ENCODE data around the gene FRS2. TPM values are rescaled to one million over a fixed set of nuclear protein-coding genes. Genes with fewer than 3 reads are reported as not detected.

Gene FRS2, protein sequence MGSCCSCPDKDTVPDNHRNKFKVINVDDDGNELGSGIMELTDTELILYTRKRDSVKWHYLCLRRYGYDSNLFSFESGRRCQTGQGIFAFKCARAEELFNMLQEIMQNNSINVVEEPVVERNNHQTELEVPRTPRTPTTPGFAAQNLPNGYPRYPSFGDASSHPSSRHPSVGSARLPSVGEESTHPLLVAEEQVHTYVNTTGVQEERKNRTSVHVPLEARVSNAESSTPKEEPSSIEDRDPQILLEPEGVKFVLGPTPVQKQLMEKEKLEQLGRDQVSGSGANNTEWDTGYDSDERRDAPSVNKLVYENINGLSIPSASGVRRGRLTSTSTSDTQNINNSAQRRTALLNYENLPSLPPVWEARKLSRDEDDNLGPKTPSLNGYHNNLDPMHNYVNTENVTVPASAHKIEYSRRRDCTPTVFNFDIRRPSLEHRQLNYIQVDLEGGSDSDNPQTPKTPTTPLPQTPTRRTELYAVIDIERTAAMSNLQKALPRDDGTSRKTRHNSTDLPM
- total RNA-seq (31.8 TPM), polyA plus RNA-seq (10 to 100 TPM in 2 of 4 donors, 1 to 10 TPM in 2; 6.9 to 13.1 (median 9.7) TPM)

DNA sequence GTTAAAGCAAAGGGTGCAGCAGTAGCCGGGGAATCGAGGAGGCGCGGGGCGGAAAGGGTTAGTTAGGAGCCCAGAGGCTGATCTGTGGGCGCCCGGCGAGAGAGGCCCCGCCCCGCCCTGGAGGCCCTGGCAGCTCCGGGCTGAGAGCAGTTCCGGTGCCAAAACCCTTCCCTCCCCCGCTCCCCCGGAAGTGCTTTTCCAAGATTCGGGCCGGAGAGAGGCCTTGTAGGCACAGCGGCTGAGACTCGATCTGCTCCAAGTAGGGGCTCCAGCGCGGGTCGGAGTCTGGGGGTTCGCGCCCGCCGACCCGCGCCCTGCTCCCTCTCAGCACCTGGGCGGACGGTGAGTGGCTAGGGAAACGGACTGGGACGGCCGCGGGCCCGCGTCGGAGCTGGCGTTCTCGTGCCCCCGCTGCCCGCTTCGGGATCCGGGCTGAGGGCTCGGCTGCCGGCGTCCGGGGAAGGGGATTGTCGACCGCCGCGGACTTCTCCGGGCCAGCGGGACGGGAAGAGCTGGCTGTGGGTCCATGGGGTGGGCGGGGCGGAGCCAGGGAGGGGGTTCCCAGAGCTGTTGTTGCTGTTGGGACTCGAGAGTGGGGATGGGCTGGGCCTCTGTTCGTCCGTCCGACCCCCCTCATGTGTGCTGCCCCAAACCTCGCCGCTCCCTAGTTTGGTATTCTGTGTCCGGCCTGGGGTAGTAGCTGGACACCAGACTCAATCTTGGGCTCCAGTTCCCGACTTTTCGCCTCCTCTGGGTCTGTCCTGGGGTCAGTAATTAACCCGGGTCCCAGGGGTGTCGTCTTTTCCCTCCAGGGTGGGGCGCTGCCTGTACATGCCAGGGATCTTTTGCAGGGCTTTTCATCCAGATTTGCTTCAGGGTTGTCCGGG lies at the start of gene FRS2:
FRS2 (plus strand) TSS at position 200 of the 887 bp plus-strand sequence. CDS start 98,643 bp downstream, outside the sequence.
- Mint-ChIP-seq H3K27ac (peak within 1 kb of the TSS; percentile 90 to 98 (median 95)), H3K27me3 (no peaks in the 10 kb centered on the region), H3K4me1 (peaks cover 35 to 51% (median 46%) of the 10 kb centered on the region in 4 donors), H3K36me3 (peaks cover 5% of the 10 kb centered on the region), H3K4me3 (peak within 1 kb of the TSS; percentile 91 to 98 (median 97)), H3K9me3 (no peaks in the 10 kb centered on the region)
- H3K9me3 ChIP-seq (ENCODE audit: control insufficient read depth in 2 of 2, low read length in 2 of 2) = no peaks in the 10 kb centered on the region
- no peaks in the 10 kb centered on the region for H3K27me3 ChIP-seq (ENCODE audit: control insufficient read depth, insufficient read depth, low read length)
- no peaks in the 10 kb centered on the region for H3K36me3 ChIP-seq (ENCODE audit: control insufficient read depth, insufficient read depth, low read length)
- DNase-seq = peak; percentile 71 to 92 (median 79)
- peaks cover 18% of the 10 kb centered on the region for H3K4me1 ChIP-seq (ENCODE audit: control insufficient read depth, insufficient read depth, low read length, poor library complexity, severe bottlenecking)
- H3K4me3 ChIP-seq (ENCODE audit: low read depth, low read length) = peak within 1 kb of the TSS; percentile 86
- H3K27ac ChIP-seq (ENCODE audit: insufficient read depth, low read length, poor library complexity, severe bottlenecking) = peak within 1 kb of the TSS; percentile 79
- ATAC-seq (ENCODE audit: low read depth in 2 of 2) = peak; percentile 99 to 100

DNA sequence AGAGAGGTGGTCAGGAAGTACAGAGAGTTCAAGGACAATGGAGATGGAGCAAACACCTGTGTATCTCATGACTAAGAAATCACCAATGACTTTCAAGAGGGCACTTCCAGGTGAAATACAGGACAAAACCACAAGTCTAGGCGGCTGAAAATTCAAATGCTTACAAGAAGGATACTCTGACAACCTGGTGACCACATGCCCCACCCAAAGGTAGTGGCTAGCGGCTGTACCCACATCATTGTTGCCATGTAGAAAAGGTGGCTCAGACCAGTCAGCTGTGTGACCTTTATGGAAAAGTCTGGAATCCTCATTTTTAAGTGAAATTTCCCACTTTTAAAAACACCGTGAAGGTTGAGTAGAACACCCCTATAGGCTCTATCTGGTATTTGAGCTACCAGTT lies 48.6 kb upstream of the FRS2 start:
- no peaks in the 10 kb centered on the region for H3K27me3 Mint-ChIP-seq
- H3K4me1 Mint-ChIP-seq = no peaks in the 10 kb centered on the region
- no peak overlapping the region for H3K27ac ChIP-seq (ENCODE audit: insufficient read depth, low read length, poor library complexity, severe bottlenecking)
- ATAC-seq (ENCODE audit: low read depth in 2 of 2) (no peak), DNase-seq (no peak)
- no peak overlapping the region for H3K4me3 Mint-ChIP-seq
- no peaks in the 10 kb centered on the region for H3K36me3 ChIP-seq (ENCODE audit: control insufficient read depth, insufficient read depth, low read length)
- H3K9me3 ChIP-seq (ENCODE audit: control insufficient read depth in 2 of 2, low read length in 2 of 2) = no peaks in the 10 kb centered on the region
- H3K27me3 ChIP-seq (ENCODE audit: control insufficient read depth, insufficient read depth, low read length) = no peaks in the 10 kb centered on the region
- no peaks in the 10 kb centered on the region for H3K9me3 Mint-ChIP-seq
- no peaks in the 10 kb centered on the region for H3K36me3 Mint-ChIP-seq
- H3K4me1 ChIP-seq (ENCODE audit: control insufficient read depth, insufficient read depth, low read length, poor library complexity, severe bottlenecking) = no peaks in the 10 kb centered on the region
- H3K4me3 ChIP-seq (ENCODE audit: low read depth, low read length) = no peak overlapping the region
- H3K27ac Mint-ChIP-seq = no peak overlapping the region

DNA sequence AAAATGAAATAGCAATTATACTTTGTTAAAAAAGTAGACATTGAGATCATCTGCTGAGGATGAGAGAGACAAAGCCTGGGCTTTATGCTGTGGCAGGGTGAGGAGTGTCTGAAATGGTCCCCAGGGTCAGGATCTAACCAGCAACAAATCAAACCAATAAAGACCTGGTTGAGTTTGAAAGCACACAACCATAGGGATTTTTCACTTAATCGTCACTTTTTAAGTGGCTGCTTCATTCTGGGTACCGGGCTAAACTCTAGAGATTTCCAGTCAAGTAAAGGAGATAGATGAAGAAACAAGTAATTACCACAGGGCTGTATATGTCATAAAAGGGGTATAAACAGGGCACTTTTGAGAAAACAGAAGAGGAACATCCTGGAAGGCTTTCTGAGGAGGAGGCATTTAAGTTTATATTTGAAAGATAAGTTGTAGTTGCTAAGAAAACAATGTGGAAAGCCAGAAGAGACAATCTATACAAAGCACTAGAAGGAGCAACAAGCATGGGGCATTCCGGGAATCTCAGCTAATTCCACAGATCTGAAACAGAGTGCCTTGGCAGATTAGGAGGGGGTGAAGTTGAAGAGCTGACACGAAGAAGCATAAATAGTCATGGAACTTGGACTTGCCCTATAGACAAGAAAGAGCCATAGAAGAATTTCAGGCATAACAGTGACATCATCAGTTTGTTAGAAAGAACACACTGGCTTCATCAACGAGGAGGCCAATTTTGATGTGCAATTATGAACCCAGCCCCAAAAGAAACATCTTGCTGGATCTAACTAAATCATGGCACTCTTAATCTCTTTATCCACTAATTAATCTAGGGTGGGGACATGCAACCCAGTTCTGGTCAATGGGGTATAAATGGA lies 46.9 kb upstream of the FRS2 start:
- Histone ChIP-seq H3K9me3 (ENCODE audit: control insufficient read depth in 2 of 2, low read length in 2 of 2) (no peaks in the 10 kb centered on the region), H3K36me3 (ENCODE audit: control insufficient read depth, insufficient read depth, low read length) (no peaks in the 10 kb centered on the region), H3K27ac (ENCODE audit: insufficient read depth, low read length, poor library complexity, severe bottlenecking) (no peak overlapping the region), H3K4me1 (ENCODE audit: control insufficient read depth, insufficient read depth, low read length, poor library complexity, severe bottlenecking) (no peaks in the 10 kb centered on the region), H3K4me3 (ENCODE audit: low read depth, low read length) (no peak overlapping the region), H3K27me3 (ENCODE audit: control insufficient read depth, insufficient read depth, low read length) (no peaks in the 10 kb centered on the region)
- no peaks in the 10 kb centered on the region for H3K9me3 Mint-ChIP-seq
- H3K4me3 Mint-ChIP-seq = no peak overlapping the region
- no peaks in the 10 kb centered on the region for H3K4me1 Mint-ChIP-seq
- no peak overlapping the region for H3K27ac Mint-ChIP-seq
- H3K27me3 Mint-ChIP-seq = no peaks in the 10 kb centered on the region
- no peaks in the 10 kb centered on the region for H3K36me3 Mint-ChIP-seq
- DNase-seq (no peak), ATAC-seq (ENCODE audit: low read depth in 2 of 2) (no peak)

DNA sequence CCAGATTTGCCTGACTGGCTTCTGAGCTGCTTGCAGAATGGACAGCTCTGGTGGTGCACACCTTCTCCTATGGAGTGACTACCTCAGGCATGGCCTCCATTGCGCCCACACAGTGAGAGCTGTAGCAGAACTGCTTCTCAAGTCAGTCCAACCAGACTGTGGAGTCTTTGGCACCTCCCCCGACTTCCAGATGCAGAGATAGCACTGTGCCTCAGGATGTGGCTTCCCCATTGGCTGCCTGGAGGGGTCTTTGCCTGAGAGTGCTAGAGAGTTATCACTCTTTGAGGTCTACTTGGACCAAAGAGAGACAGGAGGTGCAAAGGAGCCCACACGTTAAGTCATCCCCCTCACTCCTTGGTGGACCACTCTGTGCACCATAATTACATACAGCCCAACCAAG lies 44.8 kb upstream of the FRS2 start:
- ATAC-seq (ENCODE audit: low read depth in 2 of 2) (no peak), DNase-seq (peak in 1 of 3 donors; percentile 5)
- Mint-ChIP-seq H3K27me3 (no peaks in the 10 kb centered on the region), H3K4me1 (no peaks in the 10 kb centered on the region), H3K9me3 (peaks cover 0 to 2% (median 0%) of the 10 kb centered on the region in 7 donors), H3K36me3 (no peaks in the 10 kb centered on the region), H3K27ac (peak overlapping the region in 1 of 3 donors; percentile 23), H3K4me3 (no peak overlapping the region)
- H3K4me3 ChIP-seq (ENCODE audit: low read depth, low read length) = no peak overlapping the region
- no peak overlapping the region for H3K27ac ChIP-seq (ENCODE audit: insufficient read depth, low read length, poor library complexity, severe bottlenecking)
- H3K36me3 ChIP-seq (ENCODE audit: control insufficient read depth, insufficient read depth, low read length) = no peaks in the 10 kb centered on the region
- no peaks in the 10 kb centered on the region for H3K4me1 ChIP-seq (ENCODE audit: control insufficient read depth, insufficient read depth, low read length, poor library complexity, severe bottlenecking)
- no peaks in the 10 kb centered on the region for H3K27me3 ChIP-seq (ENCODE audit: control insufficient read depth, insufficient read depth, low read length)
- H3K9me3 ChIP-seq (ENCODE audit: control insufficient read depth in 2 of 2, low read length in 2 of 2) = no peaks in the 10 kb centered on the region

DNA sequence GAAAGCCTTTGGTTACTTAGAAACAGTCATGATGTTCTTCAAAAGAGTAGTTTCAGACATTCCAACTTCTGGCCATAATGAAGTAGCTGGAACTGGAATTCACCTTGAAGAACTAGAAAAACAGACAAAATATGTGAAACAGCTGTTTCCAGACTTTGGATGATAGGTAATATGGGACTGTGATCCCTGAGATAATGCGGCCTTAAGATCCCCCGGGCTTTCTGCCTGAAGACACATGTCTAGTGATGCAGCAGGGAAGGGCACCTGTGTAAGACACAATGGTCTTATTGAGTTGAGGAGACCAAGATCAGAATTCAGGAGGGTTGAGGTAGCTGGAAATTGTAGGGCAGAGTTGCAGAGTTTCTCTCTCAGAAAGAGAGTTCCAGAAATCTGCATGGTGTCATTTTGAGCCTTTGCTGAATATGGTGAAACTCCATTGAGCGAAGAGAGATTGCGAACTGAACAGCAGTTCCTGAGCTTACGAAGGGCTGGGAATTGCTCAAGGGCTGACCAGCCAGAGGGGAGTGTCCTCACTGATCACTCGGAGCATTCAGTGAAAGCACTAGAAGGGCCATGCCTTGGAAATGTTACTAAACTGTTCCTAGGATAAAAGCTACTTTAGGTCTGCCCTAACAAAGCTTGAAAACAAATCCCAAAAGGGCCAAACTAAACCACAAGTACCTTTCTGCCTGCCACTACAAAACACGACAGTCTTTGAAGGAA lies 41.7 kb upstream of the FRS2 start:
- Histone ChIP-seq H3K27ac (ENCODE audit: insufficient read depth, low read length, poor library complexity, severe bottlenecking) (no peak overlapping the region), H3K36me3 (ENCODE audit: control insufficient read depth, insufficient read depth, low read length) (no peaks in the 10 kb centered on the region), H3K4me3 (ENCODE audit: low read depth, low read length) (no peak overlapping the region), H3K4me1 (ENCODE audit: control insufficient read depth, insufficient read depth, low read length, poor library complexity, severe bottlenecking) (no peaks in the 10 kb centered on the region), H3K9me3 (ENCODE audit: control insufficient read depth in 2 of 2, low read length in 2 of 2) (no peaks in the 10 kb centered on the region), H3K27me3 (ENCODE audit: control insufficient read depth, insufficient read depth, low read length) (no peaks in the 10 kb centered on the region)
- no peak overlapping the region for H3K4me3 Mint-ChIP-seq
- H3K36me3 Mint-ChIP-seq = no peaks in the 10 kb centered on the region
- peaks cover 0 to 2% (median 0%) of the 10 kb centered on the region in 7 donors for H3K9me3 Mint-ChIP-seq
- H3K4me1 Mint-ChIP-seq = no peaks in the 10 kb centered on the region
- DNase-seq (no peak), ATAC-seq (ENCODE audit: low read depth in 2 of 2) (no peak)
- no peaks in the 10 kb centered on the region for H3K27me3 Mint-ChIP-seq
- no peak overlapping the region for H3K27ac Mint-ChIP-seq

DNA sequence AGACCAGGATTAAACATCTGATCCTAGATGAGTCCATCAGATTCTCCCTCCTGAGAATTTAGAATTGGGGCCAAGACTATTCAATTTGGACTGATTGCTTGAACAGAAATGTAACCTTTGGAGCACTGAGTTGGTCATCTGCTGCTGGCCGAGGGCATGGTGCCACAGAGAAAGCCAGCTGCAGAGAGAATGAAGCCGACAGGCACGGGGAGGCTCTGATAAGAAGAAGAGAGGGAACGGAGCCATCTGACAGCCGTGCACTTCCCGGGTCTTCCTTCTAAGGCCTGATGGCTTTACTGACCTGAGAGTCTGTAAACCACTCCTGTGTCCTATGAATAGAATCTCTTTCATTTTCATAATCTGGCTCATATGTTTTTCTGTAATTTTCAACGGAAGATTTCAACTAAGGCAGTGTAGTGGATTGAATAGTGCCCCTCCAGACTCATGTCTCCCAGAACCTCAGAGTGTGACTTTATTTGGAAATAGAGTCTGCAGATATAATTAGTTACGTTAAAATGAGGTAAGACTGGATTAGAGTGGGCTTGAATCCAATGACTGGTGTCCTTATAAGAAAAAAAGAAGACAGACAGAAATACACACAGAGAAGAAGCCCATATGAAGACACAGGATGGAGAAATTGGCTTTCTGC lies 39.1 kb upstream of the FRS2 start:
- no peaks in the 10 kb centered on the region for H3K36me3 ChIP-seq (ENCODE audit: control insufficient read depth, insufficient read depth, low read length)
- no peak overlapping the region for H3K4me3 ChIP-seq (ENCODE audit: low read depth, low read length)
- H3K4me1 ChIP-seq (ENCODE audit: control insufficient read depth, insufficient read depth, low read length, poor library complexity, severe bottlenecking) = no peaks in the 10 kb centered on the region
- Mint-ChIP-seq H3K9me3 (peaks cover 0 to 4% (median 0%) of the 10 kb centered on the region in 7 donors), H3K4me1 (no peaks in the 10 kb centered on the region), H3K4me3 (no peak overlapping the region), H3K36me3 (no peaks in the 10 kb centered on the region), H3K27ac (no peak overlapping the region), H3K27me3 (no peaks in the 10 kb centered on the region)
- H3K9me3 ChIP-seq (ENCODE audit: control insufficient read depth in 2 of 2, low read length in 2 of 2) = no peaks in the 10 kb centered on the region
- no peaks in the 10 kb centered on the region for H3K27me3 ChIP-seq (ENCODE audit: control insufficient read depth, insufficient read depth, low read length)
- ATAC-seq (ENCODE audit: low read depth in 2 of 2) (no peak), DNase-seq (no peak)
- H3K27ac ChIP-seq (ENCODE audit: insufficient read depth, low read length, poor library complexity, severe bottlenecking) = no peak overlapping the region

Measured in CD4-positive, CD25-positive, alpha-beta regulatory T cell (primary cell).